Mesenchymal stem cell (in vitro differentiated cells and primary cell): ENCODE results near the gene KLHDC3.

Source experiments
- DNase-seq: peaks from one replicate; pipeline ENCODE4 v3.0.0-alpha.2; 2013
- H2AFZ ChIP-seq: one replicate; pipeline ENCODE4 v1.6.1; 2013; ENCODE audit warnings: low read depth, mild to moderate bottlenecking, control low read depth, inconsistent platforms, low read length, moderate library complexity
- H2AK5ac ChIP-seq: 2 replicates; pipeline ENCODE4 v1.6.1; 2013; ENCODE audit warnings: low read length, moderate library complexity, mild to moderate bottlenecking, inconsistent platforms; ENCODE audit not compliant: severe bottlenecking
- H2BK120ac ChIP-seq: one replicate; pipeline ENCODE4 v1.6.1; 2013; ENCODE audit warnings: low read depth, mild to moderate bottlenecking, inconsistent platforms, low read length, moderate library complexity
- H2BK12ac ChIP-seq, 2 experiments: one replicate each; pipeline ENCODE4 v1.6.1; 2013; ENCODE audit warnings: inconsistent platforms in 2 of 2, low read length in 2 of 2, mild to moderate bottlenecking in 2 of 2, moderate library complexity in 2 of 2, control low read depth in 1 of 2
- H2BK15ac ChIP-seq: one replicate; pipeline ENCODE4 v1.6.1; 2013; ENCODE audit warnings: mild to moderate bottlenecking, low read depth, inconsistent platforms; ENCODE audit not compliant: poor library complexity, severe bottlenecking
- H2BK5ac ChIP-seq: 2 replicates; pipeline ENCODE4 v1.6.1; 2013; ENCODE audit warnings: low read depth, mild to moderate bottlenecking, low read length, control low read depth, inconsistent platforms; ENCODE audit not compliant: poor library complexity, severe bottlenecking
- H3K14ac ChIP-seq, 2 experiments: one replicate each; pipeline ENCODE4 v1.6.1; 2013; ENCODE audit warnings: inconsistent platforms in 2 of 2, low read length in 2 of 2, control low read depth in 1 of 2, mild to moderate bottlenecking in 1 of 2, moderate library complexity in 1 of 2
- H3K18ac ChIP-seq, 2 experiments: one replicate each; pipeline ENCODE4 v1.6.1; 2013; ENCODE audit warnings: inconsistent platforms in 2 of 2, low read length in 2 of 2, control low read depth in 1 of 2, low read depth in 1 of 2, mild to moderate bottlenecking in 1 of 2
- H3K23ac ChIP-seq, 2 experiments: one replicate each; pipeline ENCODE4 v1.6.1; 2013; ENCODE audit warnings: inconsistent platforms in 2 of 2, low read length in 2 of 2, mild to moderate bottlenecking in 2 of 2, moderate library complexity in 2 of 2, control low read depth in 1 of 2
- H3K27ac ChIP-seq: 2 replicates; pipeline ENCODE4 v1.5.1; 2013; ENCODE audit warnings: mild to moderate bottlenecking, moderate library complexity, low read length, control low read depth, inconsistent platforms; ENCODE audit not compliant: poor library complexity, severe bottlenecking
- H3K27me3 ChIP-seq, 2 experiments: 2 replicates each; pipeline versions ENCODE4 v1.6.1 to v1.7.0; 2013; ENCODE audit warnings: low read length in 2 of 2, mild to moderate bottlenecking in 2 of 2, moderate library complexity in 2 of 2, control low read depth in 1 of 2, inconsistent platforms in 1 of 2; ENCODE audit not compliant: control insufficient read depth in 1 of 2, insufficient read depth in 1 of 2
- H3K36me3 ChIP-seq, 2 experiments: 2 replicates each; pipeline versions ENCODE4 v1.6.1 to v1.7.0; 2013; ENCODE audit warnings: low read length in 2 of 2, control low read depth in 1 of 2, inconsistent platforms in 1 of 2, low read depth in 1 of 2, mild to moderate bottlenecking in 1 of 2; ENCODE audit not compliant: insufficient read depth in 2 of 2, control insufficient read depth in 1 of 2
- H3K4ac ChIP-seq, 2 experiments: one replicate each; pipeline ENCODE4 v1.6.1; 2013; ENCODE audit warnings: inconsistent platforms in 2 of 2, low read length in 2 of 2, mild to moderate bottlenecking in 2 of 2, moderate library complexity in 2 of 2, control low read depth in 1 of 2, low read depth in 1 of 2
- H3K4me1 ChIP-seq: 2 replicates; pipeline ENCODE4 v1.6.1; 2013; ENCODE audit warnings: low read depth, low read length, control low read depth; ENCODE audit not compliant: control insufficient read depth, insufficient read depth
- H3K4me2 ChIP-seq: 2 replicates; pipeline ENCODE4 v1.6.1; 2013; ENCODE audit warnings: low read length, mild to moderate bottlenecking, inconsistent platforms; ENCODE audit not compliant: poor library complexity, severe bottlenecking
- H3K4me3 ChIP-seq, 2 experiments: 2 replicates each; pipeline versions ENCODE4 v1.5.1 to v1.7.0; 2013; ENCODE audit warnings: low read length in 2 of 2, mild to moderate bottlenecking in 2 of 2, control low read depth in 1 of 2, low read depth in 1 of 2; ENCODE audit not compliant: insufficient read depth in 1 of 2
- H3K79me1 ChIP-seq: replicated peaks from 2 replicates; pipeline ENCODE4 v1.6.1; 2013; ENCODE audit warnings: mild to moderate bottlenecking, control low read depth, low read length, inconsistent platforms; ENCODE audit not compliant: poor library complexity, severe bottlenecking
- H3K9ac ChIP-seq: 2 replicates; pipeline ENCODE4 v1.7.0; 2013; ENCODE audit warnings: mild to moderate bottlenecking, low read length, moderate library complexity
- H3K9me3 ChIP-seq: 2 replicates; pipeline ENCODE4 v1.7.0; 2013; ENCODE audit warnings: mild to moderate bottlenecking, low read length; ENCODE audit not compliant: control insufficient read depth
- H4K8ac ChIP-seq: one replicate; pipeline ENCODE4 v1.6.1; 2013; ENCODE audit warnings: inconsistent platforms, mild to moderate bottlenecking, low read length, moderate library complexity
- H4K91ac ChIP-seq: one replicate; pipeline ENCODE4 v1.6.1; 2013; ENCODE audit warnings: mild to moderate bottlenecking, low read length, inconsistent platforms
- WGBS: methylation state at CpG from one replicate; pipeline ENCODE4 v1.1.7; 2013; ENCODE audit warnings: mixed read lengths; 5-methylcytosine and 5-hydroxymethylcytosine counted together

KLHDC3 gene

DNA sequence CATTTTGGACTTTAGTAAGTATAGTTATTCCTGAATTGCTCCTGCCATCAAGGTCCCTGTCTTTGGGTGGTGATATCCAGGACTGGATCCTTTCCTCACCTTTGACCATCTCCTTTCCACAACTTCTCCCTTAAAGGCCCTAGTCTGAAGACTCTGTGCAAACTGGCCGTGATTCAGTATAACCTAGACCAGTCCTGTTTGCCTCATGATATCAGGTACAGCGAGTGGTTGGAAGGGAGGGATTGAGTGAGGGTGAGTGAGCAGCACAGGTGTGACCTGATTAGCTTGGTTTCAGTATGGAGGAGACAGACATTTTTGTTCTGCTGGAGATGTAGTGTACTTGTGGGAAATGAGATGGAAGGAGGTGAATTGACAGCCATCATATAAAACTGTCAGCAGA lies 5.1 kb downstream of the KLHDC3 start:
- Histone ChIP-seq H3K27ac (no peak overlapping the region), H3K18ac (no peak overlapping the region), H3K79me1 (peaks cover 21% of the 10 kb centered on the region), H3K4me2 (no peak overlapping the region), H3K14ac (no peak overlapping the region), H3K36me3 (peaks cover 49 to 56% of the 10 kb centered on the region in 2 experiments), H4K91ac (no peak overlapping the region), H3K9me3 (no peaks in the 10 kb centered on the region), H2BK120ac (no peak overlapping the region), H4K8ac (no peak overlapping the region), H3K27me3 (no peaks in the 10 kb centered on the region), H2BK5ac (no peak overlapping the region), H3K23ac (no peak overlapping the region), H2AFZ (no peak overlapping the region), H2BK15ac (no peak overlapping the region), H2BK12ac (no peak overlapping the region), H3K9ac (peak overlapping the region; percentile 98), H3K4ac (no peak overlapping the region), H2AK5ac (no peak overlapping the region), H3K4me3 (no peak overlapping the region), H3K4me1 (peaks cover 34% of the 10 kb centered on the region)
- DNase-seq = no peak
- 100% methylated on average over 2 of the region's 2 CpGs for WGBS

DNA sequence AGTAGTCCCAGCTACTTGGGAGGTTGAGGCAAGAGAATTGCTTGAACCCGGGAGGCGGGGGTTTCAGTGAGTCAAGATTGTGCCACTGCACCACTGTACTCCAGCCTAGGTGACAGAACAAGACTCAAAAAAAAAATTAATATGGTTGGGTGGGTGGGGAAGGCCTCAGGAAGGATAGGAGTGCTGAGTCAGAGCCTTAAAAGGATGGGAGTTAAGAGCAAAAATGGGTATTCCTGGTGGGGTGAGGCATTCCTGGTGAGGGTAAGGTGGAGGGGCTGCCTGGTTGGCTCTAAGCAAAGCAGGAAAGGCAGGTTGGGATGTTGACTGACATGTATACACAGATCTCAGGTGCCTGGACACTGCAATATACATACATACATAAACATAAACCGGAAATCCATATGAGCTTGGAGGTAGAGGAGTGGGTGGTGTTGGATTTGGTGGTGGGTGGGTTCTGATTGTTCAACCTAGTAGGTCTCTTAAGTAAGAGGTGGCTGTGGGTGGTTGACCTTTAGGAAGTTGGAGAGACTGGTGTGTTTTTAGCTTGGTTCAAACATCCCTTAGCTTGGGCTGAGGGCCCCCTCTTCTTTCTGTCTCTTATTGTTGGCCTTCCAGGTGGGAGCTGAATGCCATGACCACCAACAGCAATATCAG lies 6.1 kb downstream of the KLHDC3 start:
- Histone ChIP-seq H3K9me3 (no peaks in the 10 kb centered on the region), H3K36me3 (peaks cover 57 to 66% of the 10 kb centered on the region in 2 experiments), H2AFZ (no peak overlapping the region), H3K4ac (no peak overlapping the region), H3K23ac (no peak overlapping the region), H4K8ac (no peak overlapping the region), H3K4me3 (no peak overlapping the region), H3K14ac (no peak overlapping the region), H2BK15ac (no peak overlapping the region), H2BK120ac (no peak overlapping the region), H3K27me3 (no peaks in the 10 kb centered on the region), H3K79me1 (peaks cover 24% of the 10 kb centered on the region), H2AK5ac (no peak overlapping the region), H3K18ac (no peak overlapping the region), H3K4me2 (no peak overlapping the region), H2BK5ac (no peak overlapping the region), H3K27ac (no peak overlapping the region), H3K4me1 (peaks cover 34% of the 10 kb centered on the region), H4K91ac (no peak overlapping the region), H2BK12ac (no peak overlapping the region), H3K9ac (peak overlapping the region; percentile 98)
- DNase-seq = no peak
- 100% methylated on average over 2 of the region's 3 CpGs for WGBS

DNA sequence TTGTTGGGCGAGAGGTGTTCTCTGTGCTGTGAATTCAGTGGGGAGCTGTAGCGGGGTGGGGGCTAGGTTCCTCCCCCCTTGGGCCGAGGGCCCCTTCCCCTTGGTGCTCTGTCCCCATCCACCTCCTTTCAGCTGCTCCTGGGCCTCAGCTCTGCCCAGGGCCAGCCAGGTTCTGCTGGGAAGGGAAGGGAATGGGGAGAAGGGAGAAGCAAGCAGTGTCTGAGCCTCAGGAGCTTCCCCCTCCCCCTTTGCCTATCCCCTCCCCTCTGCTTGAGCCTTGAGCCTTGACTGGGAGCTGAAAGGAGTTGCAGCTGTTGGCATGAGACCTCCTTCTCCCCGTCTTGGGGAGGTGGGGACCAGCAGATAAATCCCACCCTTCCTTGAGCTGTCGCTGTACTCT lies 6.8 kb downstream of the KLHDC3 start:
- Histone ChIP-seq H3K18ac (no peak overlapping the region), H3K27me3 (no peaks in the 10 kb centered on the region)

DNA sequence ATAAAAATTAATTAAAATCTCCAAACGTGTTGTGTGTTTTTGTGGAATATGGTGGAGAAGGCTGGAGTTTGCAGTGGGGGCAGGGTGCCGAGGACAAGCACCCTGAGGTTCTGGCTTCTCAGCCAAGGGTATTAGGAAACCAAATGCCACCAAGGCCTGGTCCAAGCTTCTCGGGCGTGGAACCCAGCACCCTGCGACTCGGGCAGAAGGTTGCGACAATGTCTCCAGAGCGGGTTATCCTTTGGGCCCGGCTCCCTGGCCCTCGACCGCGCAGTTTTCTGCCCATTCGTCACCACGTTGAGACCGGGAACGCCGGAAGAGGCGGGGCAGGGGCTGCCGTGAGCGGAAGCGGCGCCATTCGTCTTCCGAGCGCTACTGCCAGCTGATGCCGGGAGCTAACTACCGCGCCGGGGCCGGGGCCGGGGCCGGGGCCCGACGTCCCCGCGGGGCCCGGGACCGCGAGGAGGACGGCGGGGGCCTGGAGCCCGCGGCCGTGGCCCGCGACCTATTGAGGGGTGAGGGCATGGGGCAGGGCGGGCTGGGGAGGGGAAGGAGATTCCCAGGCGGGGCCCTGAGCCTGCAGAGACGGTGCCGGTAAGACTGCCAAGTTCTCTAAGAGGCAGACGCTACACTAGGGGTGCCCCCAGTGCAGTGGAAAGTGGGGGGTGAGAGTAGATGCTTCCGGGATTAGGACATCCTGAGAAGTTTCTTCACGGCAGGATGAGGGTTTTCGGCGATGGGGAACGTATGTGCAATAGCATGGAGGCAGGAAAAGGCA lies 7.4 kb downstream of the KLHDC3 start, which contains the start of gene RRP36:
Gene RRP36, plus strand, starts transcription at position 354 of the 778 bp plus-strand sequence. Its CDS starts 32 bp downstream, at position 386.
- DNase-seq = peak; percentile 83
- H2BK120ac ChIP-seq = peak within 1 kb of the TSS; percentile 87

More for the DNA sequence above, 6.8 kb downstream of the KLHDC3 start:
- no peak overlapping the region for H2BK5ac ChIP-seq
- H3K23ac ChIP-seq = no peak overlapping the region
- peak overlapping the region; percentile 78 for H3K27ac ChIP-seq
- H2BK15ac ChIP-seq = no peak overlapping the region
- peaks cover 24% of the 10 kb centered on the region for H3K79me1 ChIP-seq
- H3K36me3 ChIP-seq = peaks cover 62 to 70% of the 10 kb centered on the region in 2 experiments
- peak overlapping the region; percentile 0 for H4K91ac ChIP-seq
- peaks cover 31% of the 10 kb centered on the region for H3K4me1 ChIP-seq
- DNase-seq = peak; percentile 44
- H2BK120ac ChIP-seq = no peak overlapping the region
- H3K9ac ChIP-seq = peak overlapping the region; percentile 98
- 57% methylated on average over 1 of the region's 5 CpGs for WGBS
- H2BK12ac ChIP-seq = no peak overlapping the region
- H3K4me2 ChIP-seq = peak overlapping the region; percentile 86
- H3K14ac ChIP-seq = no peak overlapping the region
- H3K9me3 ChIP-seq = no peaks in the 10 kb centered on the region
- H3K4me3 ChIP-seq = peak overlapping the region in 1 of 2 experiments; percentile 98
- H3K4ac ChIP-seq = peak overlapping the region in 1 of 2 experiments; percentile 81
- H4K8ac ChIP-seq = peak overlapping the region; percentile 20
- H2AK5ac ChIP-seq = peak overlapping the region; percentile 86
- H2AFZ ChIP-seq = no peak overlapping the region

More for the DNA sequence above, 7.4 kb downstream of the KLHDC3 start, which contains the start of gene RRP36:
- H3K18ac ChIP-seq = peak within 1 kb of the TSS; percentile 82 to 98
- H3K23ac ChIP-seq = peak within 1 kb of the TSS in 1 of 2 experiments; percentile 98
- no peak within 1 kb of the TSS for H2AFZ ChIP-seq
- no peak within 1 kb of the TSS for H2BK12ac ChIP-seq
- H3K9me3 ChIP-seq = no peaks in the 10 kb centered on the region
- peaks cover 63 to 71% of the 10 kb centered on the region in 2 experiments for H3K36me3 ChIP-seq
- H3K27ac ChIP-seq = peak within 1 kb of the TSS; percentile 88
- H3K27me3 ChIP-seq = no peaks in the 10 kb centered on the region
- peak within 1 kb of the TSS; percentile 98 for H3K9ac ChIP-seq
- H3K14ac ChIP-seq = peak within 1 kb of the TSS in 1 of 2 experiments; percentile 94
- peaks cover 26% of the 10 kb centered on the region for H3K4me1 ChIP-seq
- peak within 1 kb of the TSS; percentile 81 for H4K91ac ChIP-seq
- peak within 1 kb of the TSS; percentile 89 for H3K4me2 ChIP-seq
- peaks cover 26% of the 10 kb centered on the region for H3K79me1 ChIP-seq
- peak within 1 kb of the TSS; percentile 84 to 98 for H3K4me3 ChIP-seq
- H4K8ac ChIP-seq = peak within 1 kb of the TSS; percentile 91
- peak within 1 kb of the TSS; percentile 49 to 98 for H3K4ac ChIP-seq
- 2% methylated on average over 56 of the region's 56 CpGs for WGBS
- peak within 1 kb of the TSS; percentile 9 for H2BK5ac ChIP-seq
- H2BK15ac ChIP-seq = no peak within 1 kb of the TSS
- H2AK5ac ChIP-seq = peak within 1 kb of the TSS; percentile 86
